ENCODE measurements around the gene EPGN. TPM values are rescaled to one million over a fixed set of nuclear protein-coding genes. Genes with fewer than 3 reads are reported as not detected.

The EPGN gene
- total and polyA plus RNA-seq, 7 experiments from 2014 or later, result 0.29 to 1.1 (median 0.42) TPM; not detected in 2

DNA sequence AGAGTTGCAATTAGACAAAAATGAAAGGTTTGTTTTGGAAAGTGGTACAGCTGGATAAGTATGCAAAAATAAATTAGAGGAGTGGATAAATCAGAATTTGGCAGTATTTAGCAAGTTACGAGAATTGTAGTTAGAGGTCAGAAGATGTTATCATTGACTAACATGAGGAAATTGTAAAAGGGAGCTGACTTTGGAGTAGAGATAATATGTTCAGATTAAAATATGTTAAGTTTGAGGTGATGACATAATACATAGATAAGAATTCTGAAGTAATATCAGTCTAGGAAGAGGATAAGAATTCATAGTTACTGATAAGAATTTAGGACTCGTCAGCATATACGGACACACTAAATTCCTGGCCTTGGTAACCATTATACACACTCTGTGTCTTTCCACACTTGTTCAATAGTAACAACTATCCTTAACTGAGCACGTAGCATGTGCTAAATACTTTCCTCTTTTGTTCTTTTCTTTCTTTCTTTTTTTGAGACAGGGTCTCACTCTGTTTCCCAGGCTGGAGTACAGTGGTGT lies 4.1 kb upstream of the EPGN start:
- H3K36me3 Mint-ChIP-seq, result no peaks in the 10 kb centered on the region
- ATAC-seq, result peak; percentile 46
- Histone ChIP-seq H3K4me1 (ENCODE audit: control insufficient read depth in 2 of 2, insufficient read depth in 2 of 2, low read length in 2 of 2) (peaks cover 0 to 11% of the 10 kb centered on the region in 2 donors), H3K27me3 (ENCODE audit: control insufficient read depth in 2 of 2, insufficient read depth in 2 of 2, low read length in 2 of 2) (no peaks in the 10 kb centered on the region), H3K27ac (ENCODE audit: low read depth, low read length) (no peak overlapping the region), H3K36me3 (ENCODE audit: control insufficient read depth in 2 of 3, insufficient read depth in 3 of 3, low read length in 3 of 3) (no peaks in the 10 kb centered on the region), H3K4me3 (ENCODE audit: low read length) (no peak overlapping the region), H3K9me3 (ENCODE audit: control insufficient read depth in 2 of 3, low read length in 3 of 3) (no peaks in the 10 kb centered on the region)
- H3K4me3 Mint-ChIP-seq, result no peak overlapping the region
- POLR2A ChIA-PET, result no interaction called here
- no peaks in the 10 kb centered on the region for H3K27me3 Mint-ChIP-seq
- no peaks in the 10 kb centered on the region for H3K9me3 Mint-ChIP-seq
- no peak overlapping the region for H3K27ac Mint-ChIP-seq
- intact Hi-C loops (cut with micrococcal nuclease), result no loop called here
- no peak for DNase-seq
- CTCF ChIA-PET, result no interaction called here
- H3K4me1 Mint-ChIP-seq, result peaks cover 4 to 14% (median 12%) of the 10 kb centered on the region in 7 donors

DNA sequence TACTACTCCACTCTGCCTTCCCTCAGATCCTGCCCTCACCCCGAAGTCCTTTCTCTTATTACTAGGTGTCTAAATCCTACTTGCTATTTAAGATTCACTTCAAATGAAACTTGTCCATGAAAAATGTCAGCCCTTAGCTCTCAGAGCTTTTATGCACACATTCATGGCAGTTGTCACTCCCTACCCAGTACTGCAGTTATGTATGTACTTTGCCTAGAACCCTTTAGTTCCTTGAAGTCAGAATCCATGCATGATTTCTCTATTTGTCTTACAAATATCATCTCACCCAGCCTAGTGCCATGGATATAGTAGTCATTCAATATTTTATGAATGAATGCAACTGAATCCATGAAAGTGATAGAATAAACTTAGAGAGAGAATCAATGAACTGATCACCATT lies 3.3 kb upstream of the EPGN start:
- no peaks in the 10 kb centered on the region for H3K36me3 Mint-ChIP-seq
- H3K4me3 Mint-ChIP-seq, result no peak overlapping the region
- no peaks in the 10 kb centered on the region for H3K9me3 ChIP-seq (ENCODE audit: control insufficient read depth in 2 of 3, low read length in 3 of 3)
- no peak overlapping the region for H3K27ac Mint-ChIP-seq
- H3K9me3 Mint-ChIP-seq, result no peaks in the 10 kb centered on the region
- peaks cover 4 to 20% (median 17%) of the 10 kb centered on the region in 7 donors for H3K4me1 Mint-ChIP-seq
- H3K27ac ChIP-seq (ENCODE audit: low read depth, low read length), result no peak overlapping the region
- ATAC-seq, result no peak
- intact Hi-C loops (cut with micrococcal nuclease), result loop anchor here in 1 of 2 donors (5.0 kb wide), 1 partner anchor 322 kb away; no protein-coding TSS in a partner anchor
- H3K27me3 ChIP-seq (ENCODE audit: control insufficient read depth in 2 of 2, insufficient read depth in 2 of 2, low read length in 2 of 2), result no peaks in the 10 kb centered on the region
- H3K4me3 ChIP-seq (ENCODE audit: low read length), result no peak overlapping the region
- H3K36me3 ChIP-seq (ENCODE audit: control insufficient read depth in 2 of 3, insufficient read depth in 3 of 3, low read length in 3 of 3), result no peaks in the 10 kb centered on the region
- H3K27me3 Mint-ChIP-seq, result no peaks in the 10 kb centered on the region
- ChIA-PET CTCF (no interaction called here), POLR2A (no interaction called here)
- peaks cover 0 to 11% of the 10 kb centered on the region in 2 donors for H3K4me1 ChIP-seq (ENCODE audit: control insufficient read depth in 2 of 2, insufficient read depth in 2 of 2, low read length in 2 of 2)
- no peak for DNase-seq

DNA sequence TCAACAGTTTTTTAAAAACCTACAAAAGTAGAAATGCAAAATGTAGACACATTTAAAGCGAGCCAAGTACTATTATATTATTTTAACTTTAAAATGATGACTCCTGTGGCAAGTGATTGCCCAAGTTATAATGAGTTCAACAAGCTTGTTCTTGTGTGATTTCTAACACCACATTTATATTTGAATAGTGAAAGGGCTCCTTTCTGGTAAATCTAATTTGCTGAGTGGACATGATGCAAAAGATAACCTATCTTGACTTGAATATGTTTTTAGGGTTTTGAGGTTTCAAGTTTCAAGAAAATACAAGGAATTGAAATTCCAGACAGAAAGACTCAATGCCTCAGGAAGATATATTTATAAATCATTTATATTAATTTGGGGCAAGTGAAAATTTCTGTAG lies 1.1 kb upstream of the EPGN start:
- Mint-ChIP-seq H3K36me3 (no peaks in the 10 kb centered on the region), H3K27ac (peak overlapping the region in 2 of 9 donors; percentile 49 to 71), H3K27me3 (no peaks in the 10 kb centered on the region), H3K4me1 (peaks cover 7 to 20% (median 17%) of the 10 kb centered on the region in 7 donors), H3K9me3 (no peaks in the 10 kb centered on the region), H3K4me3 (no peak overlapping the region)
- intact Hi-C loops (cut with micrococcal nuclease), result loop anchor here in 1 of 2 donors (5.0 kb wide), 1 partner anchor 320 kb away; no protein-coding TSS in a partner anchor
- Histone ChIP-seq H3K9me3 (ENCODE audit: control insufficient read depth in 2 of 3, low read length in 3 of 3) (no peaks in the 10 kb centered on the region), H3K4me3 (ENCODE audit: low read length) (no peak overlapping the region), H3K4me1 (ENCODE audit: control insufficient read depth in 2 of 2, insufficient read depth in 2 of 2, low read length in 2 of 2) (peaks cover 0 to 11% of the 10 kb centered on the region in 2 donors), H3K27me3 (ENCODE audit: control insufficient read depth in 2 of 2, insufficient read depth in 2 of 2, low read length in 2 of 2) (no peaks in the 10 kb centered on the region), H3K36me3 (ENCODE audit: control insufficient read depth in 2 of 3, insufficient read depth in 3 of 3, low read length in 3 of 3) (no peaks in the 10 kb centered on the region), H3K27ac (ENCODE audit: low read depth, low read length) (no peak overlapping the region)
- ATAC-seq, result no peak
- ChIA-PET POLR2A (no interaction called here), CTCF (interaction anchor here (0.6 to 0.7 kb wide), 2 partner anchors 101 to 194 kb away, joined by 3 read pairs; no protein-coding TSS in a partner anchor)
- DNase-seq, result no peak

DNA sequence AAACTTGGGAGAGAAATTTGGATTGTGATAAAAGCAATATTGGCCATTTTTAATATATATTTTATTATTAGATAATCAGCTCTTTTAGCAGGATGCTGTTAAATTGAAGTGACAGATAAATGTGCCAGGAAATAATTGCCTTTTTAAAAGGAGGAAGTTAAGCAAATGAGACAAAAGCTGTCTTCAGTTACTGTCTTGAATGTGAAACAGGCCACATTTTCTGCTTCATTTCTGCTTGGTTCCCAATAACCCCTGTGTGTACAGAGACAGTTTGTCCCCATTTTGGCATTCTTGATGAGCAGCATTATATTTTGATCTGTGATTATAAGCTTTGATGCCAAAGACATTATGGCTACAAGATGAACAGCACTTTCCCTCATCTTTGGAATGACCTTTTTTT lies 953 bp downstream of the EPGN start:
- Mint-ChIP-seq H3K4me3 (peak overlapping the region in 3 of 10 donors; percentile 22 to 83 (median 70)), H3K4me1 (peaks cover 7 to 20% (median 17%) of the 10 kb centered on the region in 7 donors), H3K27ac (peak overlapping the region in 3 of 9 donors; percentile 31 to 82 (median 38)), H3K36me3 (no peaks in the 10 kb centered on the region), H3K27me3 (no peaks in the 10 kb centered on the region), H3K9me3 (no peaks in the 10 kb centered on the region)
- Histone ChIP-seq H3K27ac (ENCODE audit: low read depth, low read length) (no peak overlapping the region), H3K4me1 (ENCODE audit: control insufficient read depth in 2 of 2, insufficient read depth in 2 of 2, low read length in 2 of 2) (peaks cover 0 to 11% of the 10 kb centered on the region in 2 donors), H3K27me3 (ENCODE audit: control insufficient read depth in 2 of 2, insufficient read depth in 2 of 2, low read length in 2 of 2) (no peaks in the 10 kb centered on the region), H3K36me3 (ENCODE audit: control insufficient read depth in 2 of 3, insufficient read depth in 3 of 3, low read length in 3 of 3) (no peaks in the 10 kb centered on the region), H3K9me3 (ENCODE audit: control insufficient read depth in 2 of 3, low read length in 3 of 3) (no peaks in the 10 kb centered on the region), H3K4me3 (ENCODE audit: low read length) (no peak overlapping the region)
- ChIA-PET CTCF (interaction anchor here (1.0 to 2.2 kb wide), 3 partner anchors 77 to 80 kb away, joined by 3 to 13 read pairs (median 5); no protein-coding TSS in a partner anchor), POLR2A (no interaction called here)
- intact Hi-C loops (cut with micrococcal nuclease), result loop anchor here in 1 of 2 donors (5.0 kb wide), 1 partner anchor 318 kb away; no protein-coding TSS in a partner anchor
- DNase-seq (no peak), ATAC-seq (no peak)

DNA sequence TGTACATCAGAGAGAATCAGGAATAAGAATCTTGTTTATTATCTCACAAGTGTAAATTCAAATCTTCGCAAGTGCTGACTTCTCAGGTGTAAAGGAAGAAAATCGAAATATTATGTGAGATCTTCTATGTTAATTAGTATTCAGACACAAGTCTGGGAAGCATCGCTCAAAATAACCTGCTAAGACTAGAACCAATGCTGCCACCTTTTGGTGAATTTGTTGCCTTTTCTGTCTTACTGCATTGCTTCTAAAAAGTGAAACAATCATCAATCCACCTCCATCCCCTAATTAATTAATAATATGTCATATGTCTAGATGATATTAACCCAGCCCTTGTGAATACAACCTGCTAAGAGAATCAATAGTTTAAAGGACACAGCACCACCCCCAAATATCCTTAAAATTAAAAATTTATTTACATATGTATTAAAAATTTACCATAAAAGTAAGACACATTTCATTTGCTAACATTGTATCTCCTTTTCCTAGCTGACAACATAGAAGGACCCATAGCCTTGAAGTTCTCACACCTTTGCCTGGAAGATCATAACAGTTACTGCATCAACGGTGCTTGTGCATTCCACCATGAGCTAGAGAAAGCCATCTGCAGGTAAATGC lies 3.5 kb downstream of the EPGN start:
- Histone ChIP-seq H3K9me3 (ENCODE audit: control insufficient read depth in 2 of 3, low read length in 3 of 3) (no peaks in the 10 kb centered on the region), H3K27me3 (ENCODE audit: control insufficient read depth in 2 of 2, insufficient read depth in 2 of 2, low read length in 2 of 2) (no peaks in the 10 kb centered on the region), H3K4me3 (ENCODE audit: low read length) (no peak overlapping the region), H3K27ac (ENCODE audit: low read depth, low read length) (no peak overlapping the region), H3K4me1 (ENCODE audit: control insufficient read depth in 2 of 2, insufficient read depth in 2 of 2, low read length in 2 of 2) (peaks cover 0 to 11% of the 10 kb centered on the region in 2 donors), H3K36me3 (ENCODE audit: control insufficient read depth in 2 of 3, insufficient read depth in 3 of 3, low read length in 3 of 3) (no peaks in the 10 kb centered on the region)
- Mint-ChIP-seq H3K4me1 (peaks cover 7 to 20% (median 17%) of the 10 kb centered on the region in 7 donors), H3K9me3 (no peaks in the 10 kb centered on the region), H3K4me3 (no peak overlapping the region), H3K27me3 (no peaks in the 10 kb centered on the region), H3K36me3 (peaks cover 0 to 3% (median 0%) of the 10 kb centered on the region in 5 donors), H3K27ac (no peak overlapping the region)
- peak; percentile 63 for ATAC-seq
- intact Hi-C loops (cut with micrococcal nuclease), result loop anchor here (1.0 kb wide), 2 partner anchors 84 to 123 kb away; no protein-coding TSS in a partner anchor
- POLR2A ChIA-PET, result no interaction called here
- peak in 7 of 9 donors; percentile 27 to 57 (median 48) for DNase-seq
- CTCF ChIA-PET, result interaction anchor here (0.8 to 1.1 kb wide), 2 partner anchors 82 to 87 kb away, joined by 3 to 5 read pairs; no protein-coding TSS in a partner anchor

DNA sequence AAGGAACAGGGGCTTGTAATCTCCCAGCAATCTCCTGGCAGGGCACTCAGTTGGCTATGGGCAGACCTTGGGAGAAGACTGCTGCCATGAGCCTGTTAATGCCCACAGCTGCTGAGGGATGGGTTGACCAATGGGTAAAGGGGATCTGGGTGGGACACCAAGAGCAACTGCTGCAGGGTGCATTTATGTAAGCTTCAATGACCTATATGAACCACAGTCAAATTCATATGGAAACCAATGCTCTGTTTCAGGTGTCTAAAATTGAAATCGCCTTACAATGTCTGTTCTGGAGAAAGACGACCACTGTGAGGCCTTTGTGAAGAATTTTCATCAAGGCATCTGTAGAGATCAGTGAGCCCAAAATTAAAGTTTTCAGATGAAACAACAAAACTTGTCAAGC lies 6.1 kb downstream of the EPGN start:
- H3K36me3 Mint-ChIP-seq, result peaks cover 0 to 3% (median 0%) of the 10 kb centered on the region in 5 donors
- H3K27ac Mint-ChIP-seq, result no peak overlapping the region
- H3K4me3 Mint-ChIP-seq, result no peak overlapping the region
- CTCF ChIA-PET, result no interaction called here
- intact Hi-C loops (cut with micrococcal nuclease), result no loop called here
- Histone ChIP-seq H3K4me1 (ENCODE audit: control insufficient read depth in 2 of 2, insufficient read depth in 2 of 2, low read length in 2 of 2) (no peaks in the 10 kb centered on the region), H3K4me3 (ENCODE audit: low read length) (no peak overlapping the region), H3K27me3 (ENCODE audit: control insufficient read depth in 2 of 2, insufficient read depth in 2 of 2, low read length in 2 of 2) (no peaks in the 10 kb centered on the region), H3K27ac (ENCODE audit: low read depth, low read length) (no peak overlapping the region), H3K36me3 (ENCODE audit: control insufficient read depth in 2 of 3, insufficient read depth in 3 of 3, low read length in 3 of 3) (no peaks in the 10 kb centered on the region), H3K9me3 (ENCODE audit: control insufficient read depth in 2 of 3, low read length in 3 of 3) (no peaks in the 10 kb centered on the region)
- H3K4me1 Mint-ChIP-seq, result peaks cover 0 to 4% (median 4%) of the 10 kb centered on the region in 7 donors
- ATAC-seq (no peak), DNase-seq (no peak)
- H3K9me3 Mint-ChIP-seq, result no peaks in the 10 kb centered on the region
- POLR2A ChIA-PET, result no interaction called here
- no peaks in the 10 kb centered on the region for H3K27me3 Mint-ChIP-seq
